Measurements from ENCODE around the gene MAP7D1.

Gene MAP7D1

DNA sequence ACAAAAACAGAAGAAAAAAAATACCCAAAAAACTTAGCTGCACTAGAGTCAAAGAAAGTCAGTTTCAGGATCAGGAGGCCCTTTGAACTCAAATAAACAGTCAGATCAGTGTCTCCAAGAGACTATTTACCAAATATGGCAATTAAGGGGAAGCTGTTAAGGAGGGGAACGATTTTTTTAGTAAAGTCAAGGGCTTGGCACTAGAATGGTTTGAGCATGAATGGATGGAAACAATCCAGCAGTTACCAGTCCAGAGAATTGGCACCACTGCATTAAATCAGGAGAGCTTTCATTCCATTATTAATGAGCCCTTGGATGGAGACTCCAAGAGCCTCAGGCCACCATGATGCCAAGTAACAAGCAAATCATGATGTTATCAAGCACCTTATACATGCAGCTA, 13.8 kb upstream of the MAP7D1 start:
- Histone ChIP-seq H3K36me3 (ENCODE audit: control insufficient read depth, insufficient read depth, low read length) (peaks cover 25% of the 10 kb centered on the region), H3K27ac (ENCODE audit: low read depth, low read length) (no peak overlapping the region), H3K4me3 (ENCODE audit: low read depth, low read length) (no peak overlapping the region), H3K27me3 (ENCODE audit: control insufficient read depth, insufficient read depth, low read length) (no peaks in the 10 kb centered on the region), H3K9ac (ENCODE audit: low read depth, low read length) (no peak overlapping the region), H3K9me3 (ENCODE audit: control insufficient read depth, insufficient read depth, low read length) (no peaks in the 10 kb centered on the region), H3K4me1 (ENCODE audit: control insufficient read depth, insufficient read depth, low read length) (no peaks in the 10 kb centered on the region)

DNA sequence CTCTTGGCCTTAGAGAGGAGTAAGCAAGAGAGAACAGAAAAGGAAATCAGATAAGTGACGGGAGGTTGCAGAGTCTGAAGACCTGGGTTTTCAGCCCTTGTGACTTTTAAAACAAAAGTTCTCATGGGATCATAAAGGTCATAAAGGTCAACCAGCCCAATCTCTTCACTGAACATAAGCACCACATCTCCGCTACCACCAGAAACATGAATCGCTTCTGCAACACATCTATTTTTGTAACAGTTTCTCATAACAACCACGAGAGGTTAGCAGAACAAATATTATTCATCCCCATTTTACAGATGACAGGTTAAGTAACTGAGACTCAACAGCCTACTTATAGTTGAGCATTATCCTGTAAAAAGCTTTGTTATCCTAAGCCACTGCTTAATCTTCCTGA, 12.5 kb upstream of the MAP7D1 start:
- Histone ChIP-seq H3K4me3 (ENCODE audit: low read depth, low read length) (no peak overlapping the region), H3K9me3 (ENCODE audit: control insufficient read depth, insufficient read depth, low read length) (no peaks in the 10 kb centered on the region), H3K4me1 (ENCODE audit: control insufficient read depth, insufficient read depth, low read length) (no peaks in the 10 kb centered on the region), H3K36me3 (ENCODE audit: control insufficient read depth, insufficient read depth, low read length) (peaks cover 13% of the 10 kb centered on the region; the same call in 1 of the 2 replicates), H3K9ac (ENCODE audit: low read depth, low read length) (no peak overlapping the region), H3K27me3 (ENCODE audit: control insufficient read depth, insufficient read depth, low read length) (no peaks in the 10 kb centered on the region), H3K27ac (ENCODE audit: low read depth, low read length) (no peak overlapping the region)

DNA sequence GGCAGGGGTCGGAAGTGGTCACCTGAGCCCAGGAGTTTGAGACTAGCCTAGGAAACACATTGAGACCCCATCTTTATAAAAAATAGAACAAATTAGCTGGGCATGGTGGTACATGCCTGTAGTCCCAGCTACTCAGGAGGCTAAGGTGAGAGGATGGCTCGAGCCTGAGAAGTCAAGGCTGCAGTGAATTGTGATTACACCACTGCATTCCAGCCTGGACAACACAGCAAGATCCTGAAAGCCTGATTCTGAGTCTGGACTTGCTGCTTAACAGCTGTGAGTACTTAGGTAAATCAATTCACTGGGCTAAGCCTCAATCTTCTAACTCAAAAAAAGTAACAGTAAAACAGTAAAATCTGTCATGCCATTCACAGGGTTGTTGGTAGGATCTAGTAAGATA, 11.5 kb upstream of the MAP7D1 start:
- H3K4me1 ChIP-seq (ENCODE audit: control insufficient read depth, insufficient read depth, low read length): no peaks in the 10 kb centered on the region
- no peaks in the 10 kb centered on the region for H3K27me3 ChIP-seq (ENCODE audit: control insufficient read depth, insufficient read depth, low read length)
- no peak overlapping the region for H3K27ac ChIP-seq (ENCODE audit: low read depth, low read length)
- no peak overlapping the region for H3K4me3 ChIP-seq (ENCODE audit: low read depth, low read length)
- H3K36me3 ChIP-seq (ENCODE audit: control insufficient read depth, insufficient read depth, low read length): peaks cover 11% of the 10 kb centered on the region; the same call in 1 of the 2 replicates
- H3K9me3 ChIP-seq (ENCODE audit: control insufficient read depth, insufficient read depth, low read length): no peaks in the 10 kb centered on the region
- H3K9ac ChIP-seq (ENCODE audit: low read depth, low read length): no peak overlapping the region

GRCh38 chr1:36148821-36149236, 7.1 kb upstream of the MAP7D1 start:
- H3K27ac ChIP-seq (ENCODE audit: low read depth, low read length): peak overlapping the region; percentile 90
- peaks cover 2% of the 10 kb centered on the region; the same call in 1 of the 2 replicates for H3K36me3 ChIP-seq (ENCODE audit: control insufficient read depth, insufficient read depth, low read length)
- peaks cover 22% of the 10 kb centered on the region for H3K4me1 ChIP-seq (ENCODE audit: control insufficient read depth, insufficient read depth, low read length)
- H3K9ac ChIP-seq (ENCODE audit: low read depth, low read length): peak overlapping the region; percentile 80
- H3K9me3 ChIP-seq (ENCODE audit: control insufficient read depth, insufficient read depth, low read length): no peaks in the 10 kb centered on the region
- peaks cover 19% of the 10 kb centered on the region for H3K27me3 ChIP-seq (ENCODE audit: control insufficient read depth, insufficient read depth, low read length)
- peak overlapping the region; percentile 81 for H3K4me3 ChIP-seq (ENCODE audit: low read depth, low read length)

- Histone ChIP-seq H3K9me3 (ENCODE audit: control insufficient read depth, insufficient read depth, low read length) (no peaks in the 10 kb centered on the region), H3K9ac (ENCODE audit: low read depth, low read length) (peak within 1 kb of the TSS; percentile 80)
These were observed 6.6 kb upstream of the MAP7D1 start, which contains the start of gene TRAPPC3 for GRCh38 chr1:36149237-36149972. Gene TRAPPC3 (minus strand): TSS chr1:36149486. CDS start chr1:36149378, 108 bp downstream.

GRCh38 chr1:36149973-36150295, 6.0 kb upstream of the MAP7D1 start:
- Histone ChIP-seq H3K27ac (ENCODE audit: low read depth, low read length) (peak overlapping the region; percentile 84), H3K9me3 (ENCODE audit: control insufficient read depth, insufficient read depth, low read length) (no peaks in the 10 kb centered on the region), H3K9ac (ENCODE audit: low read depth, low read length) (peak overlapping the region; percentile 21; the same call in 1 of the 2 replicates), H3K4me3 (ENCODE audit: low read depth, low read length) (peak overlapping the region; percentile 49), H3K4me1 (ENCODE audit: control insufficient read depth, insufficient read depth, low read length) (peaks cover 26% of the 10 kb centered on the region), H3K36me3 (ENCODE audit: control insufficient read depth, insufficient read depth, low read length) (peaks cover 2% of the 10 kb centered on the region; the same call in 1 of the 2 replicates), H3K27me3 (ENCODE audit: control insufficient read depth, insufficient read depth, low read length) (peaks cover 30% of the 10 kb centered on the region)

More at GRCh38 chr1:36149237-36149972, 6.6 kb upstream of the MAP7D1 start, which contains the start of gene TRAPPC3:
- Histone ChIP-seq H3K4me3 (ENCODE audit: low read depth, low read length) (peak within 1 kb of the TSS; percentile 81), H3K27ac (ENCODE audit: low read depth, low read length) (peak within 1 kb of the TSS; percentile 90), H3K27me3 (ENCODE audit: control insufficient read depth, insufficient read depth, low read length) (peaks cover 25% of the 10 kb centered on the region), H3K36me3 (ENCODE audit: control insufficient read depth, insufficient read depth, low read length) (peaks cover 2% of the 10 kb centered on the region; the same call in 1 of the 2 replicates), H3K4me1 (ENCODE audit: control insufficient read depth, insufficient read depth, low read length) (peaks cover 22% of the 10 kb centered on the region)

- Histone ChIP-seq H3K36me3 (ENCODE audit: control insufficient read depth, insufficient read depth, low read length) (peaks cover 2% of the 10 kb centered on the region; the same call in 1 of the 2 replicates), H3K9ac (ENCODE audit: low read depth, low read length) (no peak overlapping the region), H3K4me3 (ENCODE audit: low read depth, low read length) (peak overlapping the region; percentile 49), H3K27me3 (ENCODE audit: control insufficient read depth, insufficient read depth, low read length) (peaks cover 33% of the 10 kb centered on the region), H3K4me1 (ENCODE audit: control insufficient read depth, insufficient read depth, low read length) (peaks cover 32% of the 10 kb centered on the region), H3K9me3 (ENCODE audit: control insufficient read depth, insufficient read depth, low read length) (no peaks in the 10 kb centered on the region), H3K27ac (ENCODE audit: low read depth, low read length) (peak overlapping the region; percentile 84)
These were observed 5.4 kb upstream of the MAP7D1 start for GRCh38 chr1:36150296-36151133.

DNA sequence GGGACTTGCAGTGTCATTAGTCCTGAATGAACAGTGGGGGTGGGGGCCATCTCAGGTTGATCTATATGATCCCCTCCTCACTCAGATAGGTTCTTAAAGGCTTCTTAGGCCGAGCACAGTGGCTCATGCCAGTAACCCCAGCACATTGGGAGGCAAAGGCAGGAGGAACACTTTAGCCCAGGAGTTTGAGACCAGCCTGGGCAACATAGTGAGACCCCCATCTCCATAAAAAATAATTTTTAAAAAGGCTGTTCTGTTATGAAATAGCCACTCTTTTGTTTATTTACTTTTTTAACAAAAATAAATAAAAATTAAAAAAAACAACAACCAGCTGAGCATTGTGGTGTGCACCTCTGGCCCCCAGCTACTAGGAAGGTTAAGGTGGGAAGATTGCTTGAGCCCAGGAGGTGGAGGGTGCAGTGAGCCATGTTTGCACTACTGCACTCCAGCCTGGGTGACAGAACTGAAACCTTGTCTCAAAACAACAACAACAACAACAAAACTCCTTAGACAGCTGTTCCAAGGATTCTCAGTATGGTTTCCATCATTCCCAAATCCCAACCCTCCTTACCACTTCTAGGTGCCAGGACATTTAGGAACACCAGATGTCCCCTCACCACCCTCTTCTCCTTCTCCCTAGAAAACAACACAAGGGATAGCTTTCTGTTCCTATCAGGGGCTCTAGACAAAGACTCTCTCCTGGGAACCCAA, 4.7 kb upstream of the MAP7D1 start:
- H3K36me3 ChIP-seq (ENCODE audit: control insufficient read depth, insufficient read depth, low read length): peaks cover 2% of the 10 kb centered on the region; the same call in 1 of the 2 replicates
- H3K4me1 ChIP-seq (ENCODE audit: control insufficient read depth, insufficient read depth, low read length): peaks cover 32% of the 10 kb centered on the region
- 0 out of 2 replicates have a peak overlapping the region, but pooled peaks have one; percentile 49 for H3K4me3 ChIP-seq (ENCODE audit: low read depth, low read length)
- no peak overlapping the region for H3K9ac ChIP-seq (ENCODE audit: low read depth, low read length)
- peaks cover 33% of the 10 kb centered on the region for H3K27me3 ChIP-seq (ENCODE audit: control insufficient read depth, insufficient read depth, low read length)
- H3K9me3 ChIP-seq (ENCODE audit: control insufficient read depth, insufficient read depth, low read length): no peaks in the 10 kb centered on the region
- peak overlapping the region; percentile 52 for H3K27ac ChIP-seq (ENCODE audit: low read depth, low read length)

GRCh38 chr1:36151845-36152203, 4.1 kb upstream of the MAP7D1 start:
- peaks cover 33% of the 10 kb centered on the region for H3K27me3 ChIP-seq (ENCODE audit: control insufficient read depth, insufficient read depth, low read length)
- H3K27ac ChIP-seq (ENCODE audit: low read depth, low read length): no peak overlapping the region
- H3K36me3 ChIP-seq (ENCODE audit: control insufficient read depth, insufficient read depth, low read length): peaks cover under 1% of the 10 kb centered on the region; the same call in 1 of the 2 replicates
- H3K9ac ChIP-seq (ENCODE audit: low read depth, low read length): no peak overlapping the region
- H3K4me1 ChIP-seq (ENCODE audit: control insufficient read depth, insufficient read depth, low read length): peaks cover 32% of the 10 kb centered on the region
- no peak overlapping the region for H3K4me3 ChIP-seq (ENCODE audit: low read depth, low read length)
- H3K9me3 ChIP-seq (ENCODE audit: control insufficient read depth, insufficient read depth, low read length): no peaks in the 10 kb centered on the region

GRCh38 chr1:36153476-36153875, 2.5 kb upstream of the MAP7D1 start:
- Histone ChIP-seq H3K27me3 (ENCODE audit: control insufficient read depth, insufficient read depth, low read length) (peaks cover 33% of the 10 kb centered on the region), H3K9ac (ENCODE audit: low read depth, low read length) (no peak overlapping the region), H3K27ac (ENCODE audit: low read depth, low read length) (no peak overlapping the region), H3K36me3 (ENCODE audit: control insufficient read depth, insufficient read depth, low read length) (no peaks in the 10 kb centered on the region), H3K4me3 (ENCODE audit: low read depth, low read length) (no peak overlapping the region), H3K9me3 (ENCODE audit: control insufficient read depth, insufficient read depth, low read length) (no peaks in the 10 kb centered on the region), H3K4me1 (ENCODE audit: control insufficient read depth, insufficient read depth, low read length) (peaks cover 37% of the 10 kb centered on the region)
